ENCODE data around the gene IRF2BP2. TPM values are rescaled to one million over a fixed set of nuclear protein-coding genes. Genes with fewer than 3 reads are reported as not detected.

IRF2BP2 gene
- total RNA-seq, 1 donor from 2014 or later: 126 TPM

DNA sequence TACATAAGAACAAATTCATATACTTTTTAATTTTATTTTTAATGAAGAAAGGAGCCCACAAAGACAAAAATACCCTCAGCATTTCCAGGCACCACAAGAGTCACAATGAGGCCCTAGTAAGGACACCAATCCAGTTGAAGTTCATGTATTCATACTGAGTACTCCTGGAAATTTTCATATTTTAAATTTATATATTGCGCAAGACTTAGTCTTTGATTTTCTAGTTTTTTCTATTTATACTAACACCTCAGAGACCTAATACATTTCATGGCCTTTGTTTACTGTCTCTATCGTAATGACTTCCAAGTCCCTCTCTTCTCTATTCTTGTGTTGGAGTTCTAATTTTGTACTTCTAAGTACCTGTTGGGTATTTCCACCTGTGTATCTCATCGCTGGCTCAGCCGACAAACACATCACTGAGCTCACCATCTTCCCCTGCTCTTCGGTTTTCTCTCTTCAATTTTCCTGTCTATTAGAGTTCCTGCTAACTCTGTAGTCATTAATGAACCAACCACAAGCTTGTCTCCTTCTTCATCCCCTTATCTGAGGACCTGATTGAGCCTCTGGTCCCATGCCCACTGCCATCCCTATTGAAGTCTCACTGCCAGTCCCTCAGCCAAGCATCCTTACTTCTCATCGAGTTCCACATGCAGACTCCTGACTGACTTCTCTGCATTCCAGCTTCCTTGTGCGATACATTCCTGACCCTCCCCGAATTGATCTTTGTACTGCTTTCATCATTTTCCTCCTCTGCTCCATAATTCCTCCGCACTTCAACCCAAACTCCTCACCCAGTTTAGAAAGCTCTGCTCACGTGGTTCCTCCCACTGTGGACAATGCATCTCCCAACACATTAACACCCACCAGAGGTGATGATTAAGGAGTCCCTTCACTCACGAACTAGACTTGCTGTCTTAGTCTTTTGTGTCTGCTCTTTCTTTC is 17.3 kb upstream of the IRF2BP2 start:
- no peak overlapping the region for H2AFZ ChIP-seq (ENCODE audit: low read depth, low read length)
- peak overlapping the region; percentile 16 for H3K27ac Mint-ChIP-seq (ENCODE audit: unreplicated experiment)
- H3K4me1 Mint-ChIP-seq (ENCODE audit: low read depth, unreplicated experiment): peaks cover 30% of the 10 kb centered on the region
- H3K27ac ChIP-seq (ENCODE audit: low read depth, low read length): peak overlapping the region; percentile 20
- no peak overlapping the region for H3K9ac ChIP-seq (ENCODE audit: low read length)
- peak overlapping the region; percentile 8 for H3K4me2 ChIP-seq (ENCODE audit: low read length)
- H3K9me3 Mint-ChIP-seq (ENCODE audit: unreplicated experiment): peaks cover 1% of the 10 kb centered on the region
- no peaks in the 10 kb centered on the region for H4K20me1 ChIP-seq (ENCODE audit: insufficient read depth, low read length)
- H3K4me3 ChIP-seq (ENCODE audit: insufficient read depth, low read depth, low read length): no peak overlapping the region
- H3K79me2 ChIP-seq (ENCODE audit: insufficient read depth, low read length): no peaks in the 10 kb centered on the region
- peaks cover 25% of the 10 kb centered on the region for H3K4me1 ChIP-seq (ENCODE audit: insufficient read depth, low read length)
- H3K36me3 Mint-ChIP-seq (ENCODE audit: low read depth, unreplicated experiment): no peaks in the 10 kb centered on the region
- DNase-seq (ENCODE audit: low read depth): peak; percentile 55
- FAIRE-seq: no peak
- no peaks in the 10 kb centered on the region for H3K27me3 ChIP-seq (ENCODE audit: insufficient read depth, low read length)
- H3K36me3 ChIP-seq (ENCODE audit: insufficient read depth, low read length): no peaks in the 10 kb centered on the region
- no peaks in the 10 kb centered on the region for H3K9me3 ChIP-seq (ENCODE audit: insufficient read depth, low read depth, low read length)
- no peaks in the 10 kb centered on the region for H3K27me3 Mint-ChIP-seq (ENCODE audit: low read depth, unreplicated experiment)
- H3K4me3 Mint-ChIP-seq (ENCODE audit: unreplicated experiment): no peak overlapping the region
- TF ChIP-seq EZH2 (IDR thresholded peaks at IDR 0.05; ENCODE audit: insufficient read depth, low read length): no peak
- TF ChIP-seq, protein P1, sequence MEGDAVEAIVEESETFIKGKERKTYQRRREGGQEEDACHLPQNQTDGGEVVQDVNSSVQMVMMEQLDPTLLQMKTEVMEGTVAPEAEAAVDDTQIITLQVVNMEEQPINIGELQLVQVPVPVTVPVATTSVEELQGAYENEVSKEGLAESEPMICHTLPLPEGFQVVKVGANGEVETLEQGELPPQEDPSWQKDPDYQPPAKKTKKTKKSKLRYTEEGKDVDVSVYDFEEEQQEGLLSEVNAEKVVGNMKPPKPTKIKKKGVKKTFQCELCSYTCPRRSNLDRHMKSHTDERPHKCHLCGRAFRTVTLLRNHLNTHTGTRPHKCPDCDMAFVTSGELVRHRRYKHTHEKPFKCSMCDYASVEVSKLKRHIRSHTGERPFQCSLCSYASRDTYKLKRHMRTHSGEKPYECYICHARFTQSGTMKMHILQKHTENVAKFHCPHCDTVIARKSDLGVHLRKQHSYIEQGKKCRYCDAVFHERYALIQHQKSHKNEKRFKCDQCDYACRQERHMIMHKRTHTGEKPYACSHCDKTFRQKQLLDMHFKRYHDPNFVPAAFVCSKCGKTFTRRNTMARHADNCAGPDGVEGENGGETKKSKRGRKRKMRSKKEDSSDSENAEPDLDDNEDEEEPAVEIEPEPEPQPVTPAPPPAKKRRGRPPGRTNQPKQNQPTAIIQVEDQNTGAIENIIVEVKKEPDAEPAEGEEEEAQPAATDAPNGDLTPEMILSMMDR (IDR thresholded peaks at IDR 0.05; ENCODE audit: insufficient read depth, low read depth, low read length): no peak

DNA sequence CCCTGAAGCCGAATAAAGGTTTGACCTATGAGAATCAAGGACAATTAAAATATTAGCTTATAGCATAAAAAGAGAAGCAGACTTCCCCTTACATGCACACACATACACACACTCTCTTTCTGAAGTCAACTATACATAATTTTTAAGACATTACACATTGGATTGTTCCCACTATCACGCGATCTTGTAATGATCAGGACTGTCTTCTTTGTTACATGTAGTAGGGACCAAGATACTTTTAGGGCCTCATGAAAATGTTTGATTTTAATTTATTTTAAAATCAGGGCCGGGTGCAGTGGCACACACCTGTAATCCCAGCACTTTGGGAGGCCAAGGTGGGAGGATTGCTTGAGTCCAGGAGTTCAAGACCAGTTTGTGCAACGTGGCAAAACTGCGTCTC is 16.4 kb upstream of the IRF2BP2 start:
- Mint-ChIP-seq H3K27me3 (ENCODE audit: low read depth, unreplicated experiment) (no peaks in the 10 kb centered on the region), H3K4me3 (ENCODE audit: unreplicated experiment) (no peak overlapping the region), H3K27ac (ENCODE audit: unreplicated experiment) (no peak overlapping the region), H3K36me3 (ENCODE audit: low read depth, unreplicated experiment) (no peaks in the 10 kb centered on the region), H3K4me1 (ENCODE audit: low read depth, unreplicated experiment) (peaks cover 32% of the 10 kb centered on the region), H3K9me3 (ENCODE audit: unreplicated experiment) (peaks cover 1% of the 10 kb centered on the region)
- H3K27me3 ChIP-seq (ENCODE audit: insufficient read depth, low read length): no peaks in the 10 kb centered on the region
- no peak overlapping the region for H3K9ac ChIP-seq (ENCODE audit: low read length)
- H4K20me1 ChIP-seq (ENCODE audit: insufficient read depth, low read length): no peaks in the 10 kb centered on the region
- peaks cover 30% of the 10 kb centered on the region for H3K4me1 ChIP-seq (ENCODE audit: insufficient read depth, low read length)
- H3K4me2 ChIP-seq (ENCODE audit: low read length): no peak overlapping the region
- H3K4me3 ChIP-seq (ENCODE audit: insufficient read depth, low read depth, low read length): no peak overlapping the region
- H3K9me3 ChIP-seq (ENCODE audit: insufficient read depth, low read depth, low read length): no peaks in the 10 kb centered on the region
- H3K79me2 ChIP-seq (ENCODE audit: insufficient read depth, low read length): no peaks in the 10 kb centered on the region
- no peak for TF ChIP-seq EZH2 (IDR thresholded peaks at IDR 0.05; ENCODE audit: insufficient read depth, low read length)
- TF ChIP-seq, protein P1 (IDR thresholded peaks at IDR 0.05; ENCODE audit: insufficient read depth, low read depth, low read length): no peak
- no peak overlapping the region for H2AFZ ChIP-seq (ENCODE audit: low read depth, low read length)
- H3K36me3 ChIP-seq (ENCODE audit: insufficient read depth, low read length): no peaks in the 10 kb centered on the region
- H3K27ac ChIP-seq (ENCODE audit: low read depth, low read length): no peak overlapping the region
- FAIRE-seq (no peak), DNase-seq (ENCODE audit: low read depth) (no peak)

DNA sequence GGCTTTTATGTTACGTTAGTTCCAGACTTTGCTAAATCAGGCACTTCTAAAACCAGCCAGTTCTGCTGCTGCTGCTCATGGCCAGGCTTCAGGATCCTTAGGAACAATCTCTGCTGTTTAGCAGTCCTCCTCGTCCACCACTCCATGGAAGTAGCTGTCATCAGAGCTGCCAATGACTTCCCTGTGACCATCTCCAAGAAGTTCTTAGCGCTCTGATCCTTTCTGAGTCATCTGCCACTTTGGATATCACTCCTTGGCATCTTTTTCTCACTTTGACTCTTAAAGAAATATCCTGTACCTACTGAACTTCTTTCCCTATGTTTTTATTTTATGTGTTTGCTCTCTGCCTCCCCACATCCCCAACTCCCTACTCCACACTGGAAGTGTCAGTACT is 14.7 kb upstream of the IRF2BP2 start:
- Histone ChIP-seq H4K20me1 (ENCODE audit: insufficient read depth, low read length) (no peaks in the 10 kb centered on the region), H3K4me3 (ENCODE audit: insufficient read depth, low read depth, low read length) (no peak overlapping the region), H3K4me1 (ENCODE audit: insufficient read depth, low read length) (peaks cover 37% of the 10 kb centered on the region), H3K36me3 (ENCODE audit: insufficient read depth, low read length) (no peaks in the 10 kb centered on the region), H2AFZ (ENCODE audit: low read depth, low read length) (no peak overlapping the region), H3K9me3 (ENCODE audit: insufficient read depth, low read depth, low read length) (no peaks in the 10 kb centered on the region), H3K27me3 (ENCODE audit: insufficient read depth, low read length) (no peaks in the 10 kb centered on the region), H3K9ac (ENCODE audit: low read length) (no peak overlapping the region), H3K4me2 (ENCODE audit: low read length) (no peak overlapping the region), H3K79me2 (ENCODE audit: insufficient read depth, low read length) (no peaks in the 10 kb centered on the region), H3K27ac (ENCODE audit: low read depth, low read length) (no peak overlapping the region)
- no peak for TF ChIP-seq EZH2 (IDR thresholded peaks at IDR 0.05; ENCODE audit: insufficient read depth, low read length)
- TF ChIP-seq, protein P1 (IDR thresholded peaks at IDR 0.05; ENCODE audit: insufficient read depth, low read depth, low read length): no peak
- DNase-seq (ENCODE audit: low read depth) (no peak), FAIRE-seq (no peak)
- Mint-ChIP-seq H3K27me3 (ENCODE audit: low read depth, unreplicated experiment) (no peaks in the 10 kb centered on the region), H3K9me3 (ENCODE audit: unreplicated experiment) (peaks cover 1% of the 10 kb centered on the region), H3K4me1 (ENCODE audit: low read depth, unreplicated experiment) (peaks cover 43% of the 10 kb centered on the region), H3K36me3 (ENCODE audit: low read depth, unreplicated experiment) (no peaks in the 10 kb centered on the region), H3K4me3 (ENCODE audit: unreplicated experiment) (no peak overlapping the region), H3K27ac (ENCODE audit: unreplicated experiment) (no peak overlapping the region)
